ENCODE results near the gene PRDM16. TPM values are rescaled to one million over a fixed set of nuclear protein-coding genes. Genes with fewer than 3 reads are reported as not detected.

Gene PRDM16
- total RNA-seq, 1 experiment from 2014 or later = 0.17 TPM

GRCh38 chr1:3117879-3118278, 48.9 kb downstream of the PRDM16 start:
- no peak overlapping the region for H3K4me2 ChIP-seq (ENCODE audit: insufficient read depth, insufficient read length, low read length)
- Mint-ChIP-seq H3K4me3 (no peak overlapping the region), H3K27ac (no peak overlapping the region), H3K27me3 (ENCODE audit: low read depth) (no peaks in the 10 kb centered on the region; the same call in 1 of the 2 replicates), H3K9me3 (peaks cover 0 to 2% of the 10 kb centered on the region in 2 experiments; a peak in 1 of 5 replicates), H3K36me3 (ENCODE audit: insufficient read depth in 1 of 3, low read depth in 3 of 3) (no peaks in the 10 kb centered on the region), H3K4me1 (peaks cover 8 to 22% of the 10 kb centered on the region in 2 experiments)
- no peaks in the 10 kb centered on the region for H3K27me3 ChIP-seq (ENCODE audit: insufficient read depth, low read length)
- no peak overlapping the region for H3T11ph ChIP-seq (ENCODE audit: low read length)
- WGBS (ENCODE audit: extremely low coverage, insufficient read length, low lambda C conversion rate) = no CpG with 5 or more reads among the region's 16 CpGs
- H2BK12ac ChIP-seq (ENCODE audit: insufficient read length, low read depth, low read length) = no peak overlapping the region
- H3K79me1 ChIP-seq (ENCODE audit: insufficient read depth, low read depth, low read length, poor library complexity, severe bottlenecking) = no peaks in the 10 kb centered on the region
- no peaks in the 10 kb centered on the region for H3K4me1 ChIP-seq (ENCODE audit: insufficient read depth, low read length)
- no peak overlapping the region for H3K4ac ChIP-seq (ENCODE audit: low read depth, low read length)
- H3K27ac ChIP-seq (ENCODE audit: insufficient read length, low read depth, low read length) = no peak overlapping the region
- H2BK15ac ChIP-seq (ENCODE audit: low read depth, low read length) = no peak overlapping the region
- no peak overlapping the region for H4K5ac ChIP-seq (ENCODE audit: insufficient read length, low read depth, low read length)
- no peak overlapping the region for H4K91ac ChIP-seq (ENCODE audit: insufficient read length, low read depth, low read length)
- H3K9ac ChIP-seq (ENCODE audit: extremely low read depth, insufficient read length, low read length) = no peak overlapping the region
- H3K18ac ChIP-seq (ENCODE audit: insufficient read length, low read depth, low read length) = no peak overlapping the region
- H4K8ac ChIP-seq (replicated peaks; ENCODE audit: insufficient read length, low read depth, low read length) = no peak overlapping the region
- no peak overlapping the region for H3K56ac ChIP-seq (ENCODE audit: insufficient read length, low read depth, low read length)
- no peak overlapping the region for H2BK20ac ChIP-seq (ENCODE audit: low read depth, low read length, poor library complexity, severe bottlenecking)
- no peak for DNase-seq
- H3K14ac ChIP-seq (ENCODE audit: insufficient read depth, low read length) = no peak overlapping the region
- no peaks in the 10 kb centered on the region for H3K9me3 ChIP-seq (ENCODE audit: control insufficient read depth, low read depth, low read length)
- no peak overlapping the region for H2AFZ ChIP-seq (ENCODE audit: low read length)
- H3K23me2 ChIP-seq (ENCODE audit: insufficient read length, low read depth, low read length, poor library complexity, severe bottlenecking) = no peaks in the 10 kb centered on the region
- H2BK120ac ChIP-seq (ENCODE audit: low read depth, low read length, poor library complexity, severe bottlenecking) = no peak overlapping the region
- no peak overlapping the region for H2BK5ac ChIP-seq (ENCODE audit: insufficient read length, low read length)
- H3K79me2 ChIP-seq (ENCODE audit: insufficient read depth, low read length) = no peaks in the 10 kb centered on the region
- no peak for TF ChIP-seq CTCF (conservative IDR thresholded peaks at IDR 0.05)
- no peak overlapping the region for H3K23ac ChIP-seq (ENCODE audit: insufficient read length, low read depth, low read length)
- no peaks in the 10 kb centered on the region for H4K20me1 ChIP-seq (ENCODE audit: control insufficient read depth, insufficient read depth, insufficient read length)
- H2AK5ac ChIP-seq (ENCODE audit: insufficient read length, low read length) = no peak overlapping the region

Measured in H9 (cell line).